ENCODE measurements around the gene GFI1B.

- TF ChIP-seq, protein P1, sequence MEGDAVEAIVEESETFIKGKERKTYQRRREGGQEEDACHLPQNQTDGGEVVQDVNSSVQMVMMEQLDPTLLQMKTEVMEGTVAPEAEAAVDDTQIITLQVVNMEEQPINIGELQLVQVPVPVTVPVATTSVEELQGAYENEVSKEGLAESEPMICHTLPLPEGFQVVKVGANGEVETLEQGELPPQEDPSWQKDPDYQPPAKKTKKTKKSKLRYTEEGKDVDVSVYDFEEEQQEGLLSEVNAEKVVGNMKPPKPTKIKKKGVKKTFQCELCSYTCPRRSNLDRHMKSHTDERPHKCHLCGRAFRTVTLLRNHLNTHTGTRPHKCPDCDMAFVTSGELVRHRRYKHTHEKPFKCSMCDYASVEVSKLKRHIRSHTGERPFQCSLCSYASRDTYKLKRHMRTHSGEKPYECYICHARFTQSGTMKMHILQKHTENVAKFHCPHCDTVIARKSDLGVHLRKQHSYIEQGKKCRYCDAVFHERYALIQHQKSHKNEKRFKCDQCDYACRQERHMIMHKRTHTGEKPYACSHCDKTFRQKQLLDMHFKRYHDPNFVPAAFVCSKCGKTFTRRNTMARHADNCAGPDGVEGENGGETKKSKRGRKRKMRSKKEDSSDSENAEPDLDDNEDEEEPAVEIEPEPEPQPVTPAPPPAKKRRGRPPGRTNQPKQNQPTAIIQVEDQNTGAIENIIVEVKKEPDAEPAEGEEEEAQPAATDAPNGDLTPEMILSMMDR (IDR thresholded peaks at IDR 0.05): no peak
- TF ChIP-seq POLR2A (IDR thresholded peaks at IDR 0.05): no peak
Measured at GRCh38 chr9:132976571-132976970, 1.9 kb upstream of the GFI1B start.

Measured in lower leg skin (tissue), 3 donors.